Thymus (tissue), 11 donors: Measurements from ENCODE around the gene PRPF40B. TPM values are rescaled to one million over a fixed set of nuclear protein-coding genes. Genes with fewer than 3 reads are reported as not detected.

Source experiments
- DNase-seq, 9 donors: peaks; one replicate each; pipeline ENCODE4 v3.0.0-alpha.2; 2013; ENCODE audit warnings: low spot score in 9 of 9, low read depth in 6 of 9, missing footprints in 1 of 9
- H3K27ac ChIP-seq, 2 donors: one replicate each; pipeline ENCODE4 v1.5.1; 2013; ENCODE audit warnings: control low read depth in 1 of 2, low read depth in 1 of 2, low read length in 1 of 2, mild to moderate bottlenecking in 1 of 2, moderate library complexity in 1 of 2
- H3K27me3 ChIP-seq, 2 donors: one replicate each; pipeline ENCODE4 v1.5.1; 2013; ENCODE audit warnings: low read length in 1 of 2; ENCODE audit not compliant: control insufficient read depth in 2 of 2, insufficient read depth in 1 of 2
- H3K36me3 ChIP-seq, 2 donors: one replicate each; pipeline ENCODE4 v1.5.1; 2013; ENCODE audit warnings: low read length in 1 of 2, mild to moderate bottlenecking in 1 of 2, moderate library complexity in 1 of 2; ENCODE audit not compliant: control insufficient read depth in 2 of 2, insufficient read depth in 2 of 2
- H3K4me1 ChIP-seq, 2 donors: one replicate each; pipeline ENCODE4 v1.5.1; 2013; ENCODE audit warnings: low read length in 2 of 2; ENCODE audit not compliant: control insufficient read depth in 2 of 2, insufficient read depth in 2 of 2
- H3K4me3 ChIP-seq, 2 donors: one replicate each; pipeline ENCODE4 v1.5.1; 2013; ENCODE audit warnings: low read length in 2 of 2, control low read depth in 1 of 2, mild to moderate bottlenecking in 1 of 2
- H3K9me3 ChIP-seq, 2 donors: one replicate each; pipeline ENCODE4 v1.5.1; 2013; ENCODE audit warnings: low read length in 1 of 2, mild to moderate bottlenecking in 1 of 2; ENCODE audit not compliant: control insufficient read depth in 2 of 2, insufficient read depth in 1 of 2
- WGBS: extraction: QIAGEN DNeasy Blood & Tissue Kit; methylation state at CpG from one replicate; pipeline ENCODE4 v1.1.7; 2013; 5-methylcytosine and 5-hydroxymethylcytosine counted together
- polyA plus RNA-seq: library from polyadenylated mRNA; stranded (reverse); fragments of 200-250 nt; gene quantifications from one replicate; pipeline ENCODE4 v1.2.3, GENCODE V29; 2013
- total RNA-seq: library from RNA; stranded (reverse); fragments of 120-200 nt; gene quantifications from one replicate; pipeline ENCODE4 v1.2.4, GENCODE V29; 2013
- donor health status: healthy.

Gene PRPF40B
- total and polyA plus RNA-seq, 2 donors = 4.9 to 16.6 TPM

DNA sequence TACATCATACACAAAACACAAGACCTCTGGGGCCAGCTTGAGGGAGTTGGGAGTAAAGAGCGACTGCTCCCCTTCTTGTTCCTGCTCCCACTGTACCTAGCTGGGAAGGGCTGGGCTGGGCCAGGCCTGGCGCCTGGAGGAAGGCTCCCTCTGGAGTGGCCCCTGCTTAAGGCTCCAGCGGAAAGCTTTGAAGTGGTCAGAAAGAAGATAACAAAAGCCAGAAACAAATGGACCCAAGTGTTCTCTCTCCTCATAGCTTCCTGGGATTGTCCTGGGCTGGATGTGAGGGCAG is 25.3 kb downstream of the PRPF40B start:
- Histone ChIP-seq H3K4me3 (no peak overlapping the region), H3K9me3 (no peaks in the 10 kb centered on the region), H3K36me3 (peaks cover 56 to 87% of the 10 kb centered on the region in 2 donors), H3K27me3 (no peaks in the 10 kb centered on the region), H3K27ac (no peak overlapping the region), H3K4me1 (peaks cover 8 to 31% of the 10 kb centered on the region in 2 donors)
- WGBS = 97% methylated on average over 3 of the region's 3 CpGs
- no peak for DNase-seq

DNA sequence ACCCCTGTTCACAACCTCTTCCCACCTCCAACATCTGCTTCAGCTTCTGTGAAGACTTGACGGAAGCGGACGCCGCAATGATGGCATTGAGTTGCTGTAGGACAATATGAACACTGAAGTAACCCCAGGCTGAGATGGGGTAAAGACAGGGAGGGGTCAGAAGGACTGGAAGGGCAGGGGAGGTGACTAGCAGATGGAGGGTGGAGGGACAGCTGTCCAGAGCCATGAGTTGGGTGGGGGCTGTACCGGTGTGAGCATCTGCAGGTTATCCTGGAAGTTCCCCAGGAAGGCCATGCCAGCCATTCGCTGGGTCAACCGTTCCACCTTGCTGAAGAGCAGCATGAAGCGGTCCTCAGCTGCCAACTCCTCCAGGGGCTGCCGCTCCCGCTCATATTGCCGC is 26.1 kb downstream of the PRPF40B start:
- peaks cover 6 to 27% of the 10 kb centered on the region in 2 donors for H3K4me1 ChIP-seq
- no peaks in the 10 kb centered on the region for H3K9me3 ChIP-seq
- no peak overlapping the region for H3K4me3 ChIP-seq
- no peak for DNase-seq
- peaks cover 63 to 89% of the 10 kb centered on the region in 2 donors for H3K36me3 ChIP-seq
- H3K27me3 ChIP-seq = no peaks in the 10 kb centered on the region
- H3K27ac ChIP-seq = no peak overlapping the region
- WGBS = 97% methylated on average over 11 of the region's 11 CpGs

DNA sequence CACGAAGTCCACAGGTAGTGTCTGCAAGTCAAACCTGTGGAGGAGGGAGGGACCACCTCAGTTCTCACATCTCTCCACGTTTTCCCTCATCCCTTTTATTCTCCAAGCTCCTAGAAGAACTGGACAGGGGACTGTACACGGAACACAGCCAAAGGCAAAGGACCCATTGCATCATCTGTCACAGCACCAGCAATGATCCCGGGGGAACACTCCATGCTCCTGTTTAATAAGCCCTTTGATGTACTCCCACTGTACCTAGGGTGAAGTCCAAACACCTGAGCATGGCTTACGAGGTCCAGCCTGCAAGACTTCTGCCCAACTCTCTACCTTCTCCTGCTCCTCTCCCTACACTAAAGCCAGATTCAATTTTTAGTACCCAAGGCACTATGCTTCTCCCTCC is 26.5 kb downstream of the PRPF40B start:
- Histone ChIP-seq H3K27ac (no peak overlapping the region), H3K4me1 (peaks cover 2 to 23% of the 10 kb centered on the region in 2 donors)
- 93% methylated on average over 5 of the region's 5 CpGs for WGBS

GRCh38 chr12:49651855-49652254 is 28.5 kb downstream of the PRPF40B start:
- DNase-seq = no peak

More for the DNA sequence above, 26.5 kb downstream of the PRPF40B start:
- Histone ChIP-seq H3K9me3 (no peaks in the 10 kb centered on the region), H3K4me3 (no peak overlapping the region), H3K36me3 (peaks cover 67 to 91% of the 10 kb centered on the region in 2 donors), H3K27me3 (no peaks in the 10 kb centered on the region)
- no peak for DNase-seq

GRCh38 chr12:49652921-49653520 is 29.7 kb downstream of the PRPF40B start:
- peaks cover 55 to 84% of the 10 kb centered on the region in 2 donors for H3K36me3 ChIP-seq

More at GRCh38 chr12:49651855-49652254, 28.5 kb downstream of the PRPF40B start:
- 83% methylated on average over 8 of the region's 8 CpGs for WGBS
- H3K9me3 ChIP-seq = no peaks in the 10 kb centered on the region
- no peaks in the 10 kb centered on the region for H3K27me3 ChIP-seq
- H3K27ac ChIP-seq = no peak overlapping the region
- peaks cover 0 to 22% of the 10 kb centered on the region in 2 donors for H3K4me1 ChIP-seq
- no peak overlapping the region for H3K4me3 ChIP-seq
- peaks cover 60 to 83% of the 10 kb centered on the region in 2 donors for H3K36me3 ChIP-seq

GRCh38 chr12:49654715-49655114 is 31.4 kb downstream of the PRPF40B start:
- Histone ChIP-seq H3K4me1 (peaks cover 0 to 17% of the 10 kb centered on the region in 2 donors), H3K4me3 (no peak overlapping the region), H3K27me3 (no peaks in the 10 kb centered on the region), H3K9me3 (no peaks in the 10 kb centered on the region), H3K36me3 (peaks cover 42 to 79% of the 10 kb centered on the region in 2 donors), H3K27ac (no peak overlapping the region)
- DNase-seq = no peak
- 95% methylated on average over 5 of the region's 5 CpGs for WGBS

More at GRCh38 chr12:49652921-49653520, 29.7 kb downstream of the PRPF40B start:
- H3K9me3 ChIP-seq = no peaks in the 10 kb centered on the region
- H3K4me3 ChIP-seq = no peak overlapping the region
- H3K27me3 ChIP-seq = no peaks in the 10 kb centered on the region
- DNase-seq = no peak
- H3K4me1 ChIP-seq = peaks cover 0 to 17% of the 10 kb centered on the region in 2 donors
- 97% methylated on average over 4 of the region's 4 CpGs for WGBS
- no peak overlapping the region for H3K27ac ChIP-seq

DNA sequence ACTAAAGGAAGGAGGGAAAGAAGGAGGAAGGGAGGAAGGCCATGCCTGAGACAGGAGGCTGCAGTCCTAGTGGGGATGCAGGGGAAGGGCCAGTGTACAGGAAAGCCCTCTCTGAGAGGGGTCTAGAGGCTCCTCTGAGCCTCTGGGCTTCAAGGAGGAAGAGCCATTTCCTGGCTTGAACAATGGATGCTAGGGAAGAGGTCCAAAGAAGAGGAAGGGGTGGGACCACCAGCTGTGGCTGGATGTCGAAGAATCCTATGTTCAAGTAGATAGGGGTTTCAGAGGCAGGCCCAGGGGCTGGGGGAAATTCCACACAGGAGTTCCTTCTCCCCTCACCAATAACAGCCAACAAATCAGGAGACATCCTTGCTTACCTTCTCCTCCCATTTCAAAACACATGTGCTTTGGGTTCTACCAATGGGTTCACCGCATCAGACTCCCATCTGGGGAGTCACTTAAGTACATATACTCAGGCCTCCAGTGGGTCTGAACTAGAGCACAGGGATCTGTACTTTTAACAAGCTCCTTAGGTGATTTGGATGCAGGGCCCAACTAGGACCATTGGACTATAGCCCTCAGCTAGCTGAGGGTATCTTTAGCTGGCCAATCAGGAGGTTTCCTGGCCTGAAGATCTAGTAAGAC is 32.4 kb downstream of the PRPF40B start:
- no peak overlapping the region for H3K4me3 ChIP-seq
- DNase-seq = no peak
- no peaks in the 10 kb centered on the region for H3K27me3 ChIP-seq
- H3K27ac ChIP-seq = no peak overlapping the region
- H3K9me3 ChIP-seq = no peaks in the 10 kb centered on the region
- H3K36me3 ChIP-seq = peaks cover 32 to 71% of the 10 kb centered on the region in 2 donors
- WGBS = 89% methylated on average over 2 of the region's 2 CpGs
- peaks cover under 1 to 21% of the 10 kb centered on the region in 2 donors for H3K4me1 ChIP-seq

DNA sequence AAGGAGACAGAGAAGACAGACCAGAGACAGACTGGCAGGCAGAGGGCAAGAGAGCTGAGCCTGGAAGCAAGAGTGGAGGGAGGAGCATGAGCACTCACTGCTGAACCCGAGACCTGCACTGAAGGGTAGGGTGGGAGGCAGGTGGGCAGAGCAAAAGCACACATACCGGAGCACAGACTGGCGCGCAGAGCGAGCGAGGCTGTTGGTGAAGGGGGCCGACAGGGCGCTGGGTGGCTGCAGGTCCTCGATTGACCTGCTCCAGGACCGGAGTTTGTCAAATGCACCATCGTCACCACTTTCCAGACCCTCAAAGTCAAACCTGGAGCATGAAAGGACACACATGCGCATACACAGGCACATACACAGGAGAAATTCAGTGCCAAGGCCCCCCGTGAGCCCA is 34.9 kb downstream of the PRPF40B start:
- H3K27ac ChIP-seq = no peak overlapping the region
- DNase-seq = no peak
- no peaks in the 10 kb centered on the region for H3K9me3 ChIP-seq
- no peak overlapping the region for H3K4me3 ChIP-seq
- peaks cover 30 to 62% of the 10 kb centered on the region in 2 donors for H3K36me3 ChIP-seq
- peaks cover 22 to 42% of the 10 kb centered on the region in 2 donors for H3K4me1 ChIP-seq
- 98% methylated on average over 13 of the region's 13 CpGs for WGBS
- H3K27me3 ChIP-seq = no peaks in the 10 kb centered on the region

- 97% methylated on average over 1 of the region's 1 CpG for WGBS
- no peaks in the 10 kb centered on the region for H3K27me3 ChIP-seq
- H3K27ac ChIP-seq = no peak overlapping the region
- peaks cover 16 to 48% of the 10 kb centered on the region in 2 donors for H3K36me3 ChIP-seq
- DNase-seq = no peak
- peaks cover 36 to 57% of the 10 kb centered on the region in 2 donors for H3K4me1 ChIP-seq
- H3K4me3 ChIP-seq = no peak overlapping the region
- H3K9me3 ChIP-seq = no peaks in the 10 kb centered on the region
These were observed 36.4 kb downstream of the PRPF40B start for GRCh38 chr12:49659753-49660152.
